Measurements from ENCODE around the gene TPX2.

DNA sequence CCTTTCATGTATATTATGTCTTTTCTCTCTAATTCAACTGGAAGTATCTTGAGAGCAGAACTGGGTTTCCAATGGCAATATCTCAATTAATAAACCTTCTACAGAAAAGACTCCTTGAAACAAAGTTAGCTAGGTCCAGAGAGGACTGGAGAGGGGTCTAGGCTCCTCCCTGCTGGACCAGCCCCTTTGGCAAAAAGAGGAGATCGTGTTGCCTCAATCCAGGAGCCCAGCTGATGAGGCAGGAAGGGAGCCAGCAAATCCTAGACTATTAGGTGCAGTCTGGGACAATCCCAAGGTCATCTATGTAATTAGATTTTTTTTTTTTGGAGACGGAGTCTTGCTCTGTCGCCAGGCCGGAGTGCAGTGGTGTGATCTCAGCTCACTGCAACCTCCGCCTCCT is 38.3 kb upstream of the TPX2 start:
- TF ChIP-seq, protein P1, sequence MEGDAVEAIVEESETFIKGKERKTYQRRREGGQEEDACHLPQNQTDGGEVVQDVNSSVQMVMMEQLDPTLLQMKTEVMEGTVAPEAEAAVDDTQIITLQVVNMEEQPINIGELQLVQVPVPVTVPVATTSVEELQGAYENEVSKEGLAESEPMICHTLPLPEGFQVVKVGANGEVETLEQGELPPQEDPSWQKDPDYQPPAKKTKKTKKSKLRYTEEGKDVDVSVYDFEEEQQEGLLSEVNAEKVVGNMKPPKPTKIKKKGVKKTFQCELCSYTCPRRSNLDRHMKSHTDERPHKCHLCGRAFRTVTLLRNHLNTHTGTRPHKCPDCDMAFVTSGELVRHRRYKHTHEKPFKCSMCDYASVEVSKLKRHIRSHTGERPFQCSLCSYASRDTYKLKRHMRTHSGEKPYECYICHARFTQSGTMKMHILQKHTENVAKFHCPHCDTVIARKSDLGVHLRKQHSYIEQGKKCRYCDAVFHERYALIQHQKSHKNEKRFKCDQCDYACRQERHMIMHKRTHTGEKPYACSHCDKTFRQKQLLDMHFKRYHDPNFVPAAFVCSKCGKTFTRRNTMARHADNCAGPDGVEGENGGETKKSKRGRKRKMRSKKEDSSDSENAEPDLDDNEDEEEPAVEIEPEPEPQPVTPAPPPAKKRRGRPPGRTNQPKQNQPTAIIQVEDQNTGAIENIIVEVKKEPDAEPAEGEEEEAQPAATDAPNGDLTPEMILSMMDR (IDR thresholded peaks at IDR 0.05): no peak
- TF ChIP-seq POLR2A (IDR thresholded peaks at IDR 0.05): no peak
